HepG2 (cell line): ENCODE data around the gene LNX2. TPM values are rescaled to one million over a fixed set of nuclear protein-coding genes. Genes with fewer than 3 reads are reported as not detected.

ENCODE experiments used
- ATAC-seq: fragments of 200-7000 bp; cut with Tn5 transposase; 3 replicates; pipeline ENCODE4 v1.9.1; 2020; ENCODE audit warnings: mild to moderate bottlenecking, moderate library complexity
- BruUV-seq: library from RNA; stranded (reverse); fragments of 400-500 nt; replicated peaks from 2 replicates; lab custom pipeline; 2021; lab: Mats Ljungman, UMichigan
- CTCF ChIA-PET: fragments of 300-600 bp; formaldehyde crosslinking; extraction: SDS; loops from one replicate; lab custom pipeline; 2021; ENCODE audit warnings: low total read pairs, inconsistent platforms, low intra/inter-chr PET ratio; lab: Yijun Ruan, JAX
- POLR2A ChIA-PET: fragments of 350-600 bp; sonication (Branson Sonifier 250); formaldehyde crosslinking; loops from one replicate; lab custom pipeline; 2020; ENCODE audit warnings: antibody characterized with exemption, inconsistent platforms; lab: Yijun Ruan, JAX
- DNase-seq: peaks from one replicate; pipeline ENCODE4 v3.0.0-alpha.2; 2015; ENCODE audit warnings: low spot score
- FAIRE-seq: peaks from 3 replicates; lab custom pipeline; 2011; peaks lifted over from hg19 to GRCh38; lab: Jason Lieb, UNC
- H2AFZ ChIP-seq: one replicate; pipeline ENCODE4 v1.6.1; 2011; ENCODE audit warnings: low read length, inconsistent platforms
- H3K27ac ChIP-seq: fragments of 300-600 bp; 3 replicates; pipeline ENCODE4 v1.8.0; 2011; ENCODE audit warnings: mixed run types, mild to moderate bottlenecking, mixed read lengths, low read length, inconsistent platforms; ENCODE audit not compliant: insufficient read depth; ENCODE audit errors: extremely low read length
- H3K27me3 ChIP-seq, 2 experiments: fragments of 200-600 bp in 1 of 2; 2 replicates in 1 of 2; 3 replicates in 1 of 2; pipeline versions ENCODE4 v1.6.0 to v1.8.0; 2011; ENCODE audit warnings: low read length in 2 of 2, mild to moderate bottlenecking in 2 of 2, moderate library complexity in 2 of 2, inconsistent platforms in 1 of 2; ENCODE audit not compliant: insufficient read depth in 2 of 2, control insufficient read depth in 1 of 2
- H3K36me3 ChIP-seq, 2 experiments: fragments of 200-600 bp in 1 of 2; replicated peaks in 1 of 2; 2 replicates in 1 of 2; 3 replicates in 1 of 2; pipeline versions ENCODE4 v1.5.1 to v1.8.0; 2011; ENCODE audit warnings: low read length in 2 of 2, inconsistent platforms in 1 of 2; ENCODE audit not compliant: insufficient read depth in 2 of 2, control insufficient read depth in 1 of 2
- H3K4me1 ChIP-seq: 2 replicates; pipeline ENCODE4 v1.5.1; 2012; ENCODE audit warnings: low read length, inconsistent platforms; ENCODE audit not compliant: insufficient read depth
- H3K4me2 ChIP-seq: 2 replicates; pipeline ENCODE4 v1.6.0; 2011; ENCODE audit warnings: low read depth, low read length, inconsistent platforms
- H3K4me3 ChIP-seq, 3 experiments: fragments of 200-600 bp in 1 of 3; sonication (generic), shearing (Covaris generic) in 1 of 3; replicated peaks in 1 of 3; 2 replicates each; pipeline ENCODE4 v1.5.1; 2011 to 2016; ENCODE audit warnings: low read length in 3 of 3, inconsistent platforms in 2 of 3, low read depth in 2 of 3, mild to moderate bottlenecking in 2 of 3, control low read depth in 1 of 3, mixed read lengths in 1 of 3; ENCODE audit not compliant: insufficient read depth in 1 of 3
- H3K79me2 ChIP-seq: one replicate; pipeline ENCODE4 v1.6.1; 2011; ENCODE audit warnings: low read length, inconsistent platforms; ENCODE audit not compliant: insufficient read depth
- H3K9ac ChIP-seq: 2 replicates; pipeline ENCODE4 v1.6.0; 2011; ENCODE audit warnings: mild to moderate bottlenecking, low read depth, low read length, inconsistent platforms; ENCODE audit not compliant: insufficient read depth
- H3K9me3 ChIP-seq: 2 replicates; pipeline ENCODE4 v1.5.1; 2012; ENCODE audit warnings: mild to moderate bottlenecking, low read length
- H4K20me1 ChIP-seq: 2 replicates; pipeline ENCODE4 v1.6.0; 2011; ENCODE audit warnings: inconsistent platforms, mild to moderate bottlenecking, low read length, moderate library complexity; ENCODE audit not compliant: insufficient read depth
- ARID5B ChIP-seq: IDR thresholded peaks from 2 replicates; pipeline ENCODE4 v1.4.0; 2020; ENCODE audit warnings: mild to moderate bottlenecking, missing genetic modification reagents
- GATAD2A ChIP-seq: IDR thresholded peaks from 2 replicates; pipeline ENCODE4 v1.6.1; 2016
- HNF4A ChIP-seq: sonication (generic); formaldehyde crosslinking; IDR thresholded peaks from 2 replicates; pipeline ENCODE4 v1.4.0; 2020; ENCODE audit warnings: missing genetic modification reagents
- JUNB ChIP-seq: sonication (generic); formaldehyde crosslinking; IDR thresholded peaks from 2 replicates; pipeline ENCODE4 v1.8.0; 2022; ENCODE audit warnings: missing genetic modification reagents, mild to moderate bottlenecking, borderline replicate concordance
- SRY ChIP-seq: sonication (generic); formaldehyde crosslinking; IDR thresholded peaks from 2 replicates; pipeline ENCODE4 v1.8.0; 2022; ENCODE audit warnings: mild to moderate bottlenecking, missing genetic modification reagents
- ZNF644 ChIP-seq: IDR thresholded peaks from 2 replicates; pipeline ENCODE4 v1.6.1; 2016; ENCODE audit warnings: low read depth
- ZNF792 ChIP-seq: IDR thresholded peaks from 2 replicates; pipeline ENCODE4 v1.6.1; 2016
- WGBS: methylation state at CpG from one replicate; pipeline ENCODE4 v1.1.6; 2017; ENCODE audit warnings: low lambda C conversion rate; 5-methylcytosine and 5-hydroxymethylcytosine counted together
- in situ Hi-C: cut with HindIII; loops from 2 replicates; pipeline ENCODE4 v1.10.0; 2017; ENCODE audit warnings: low pct_unique_long_range_greater_than_20kb; ENCODE audit not compliant: extremely low pct_ligation_motif_present
- intact Hi-C: fragments of 100-400 bp; cut with micrococcal nuclease; formaldehyde crosslinking; loops from one replicate; pipeline ENCODE4 v1.10.0; 2022; ENCODE audit not compliant: unreplicated experiment
- polyA plus RNA-seq, 8 experiments: library from polyadenylated mRNA; depleted of rRNA in 3 of 8; stranded (reverse) in 7 of 8; unstranded in 1 of 8; fragments of >200 nt; fragmentation: Illumina TruSeq in 4 of 8; extraction: Trizol in 4 of 8; gene quantifications; 2 replicates each; pipeline versions ENCODE4 v1.2.1 to v1.2.3, GENCODE V29; 2011 to 2016; ENCODE audit warnings: low read depth in 4 of 8, missing spikeins in 1 of 8, mixed read lengths in 1 of 8; ENCODE audit not compliant: insufficient read depth in 1 of 8
- total RNA-seq, 5 experiments: library from RNA; depleted of rRNA; stranded (reverse); fragments of >200 nt; fragmentation: Illumina TruSeq; extraction: Trizol; gene quantifications; 2 replicates each; pipeline ENCODE4 v1.2.3, GENCODE V29; 2016; ENCODE audit warnings: low read depth in 1 of 5

The LNX2 gene
- total and polyA plus RNA-seq, 2 of the 13 experiments (the other 11 are each of a cell fraction or from before 2014, with no cell fraction given), result 9.2 to 9.7 TPM

GRCh38 chr13:27662738-27663470 is 42.6 kb upstream of the LNX2 start:
- Histone ChIP-seq H3K27ac (no peak overlapping the region), H4K20me1 (no peaks in the 10 kb centered on the region), H3K4me1 (peaks cover 8% of the 10 kb centered on the region), H3K9ac (no peak overlapping the region), H3K36me3 (peaks cover 6 to 12% of the 10 kb centered on the region in 2 experiments; a peak in 3 of 5 replicates), H3K9me3 (no peaks in the 10 kb centered on the region), H2AFZ (no peak overlapping the region), H3K79me2 (no peaks in the 10 kb centered on the region), H3K4me2 (no peak overlapping the region), H3K4me3 (no peak overlapping the region), H3K27me3 (no peaks in the 10 kb centered on the region)
- TF ChIP-seq JUNB (CRISPR knock-in tag) (no peak), GATAD2A (CRISPR knock-in tag) (0 out of 2 replicates have a peak, but pooled peaks have one; percentile 15), ARID5B (CRISPR knock-in tag) (0 out of 2 replicates have a peak, but pooled peaks have one; percentile 29), SRY (CRISPR knock-in tag) (no peak), HNF4A (CRISPR knock-in tag) (peak; percentile 81), ZNF792 (CRISPR knock-in tag) (no peak), ZNF644 (CRISPR knock-in tag) (peak; percentile 56; the same call in 1 of the 2 replicates)
- no TSS peak for BruUV-seq
- DNase-seq (peak; percentile 25), ATAC-seq (no peak), FAIRE-seq (no peak)
- CTCF ChIA-PET, result no interaction called here
- intact Hi-C loops (no loop called here), in situ Hi-C loops (no loop called here)
- POLR2A ChIA-PET, result interaction anchor here (1.1 kb wide), 1 partner anchor 42 kb away, joined by 5 read pairs; the partner anchor contains the start of gene LNX2
- WGBS, result 87% methylated on average over 2 of the region's 2 CpGs
